ENCODE data around the gene PTPRN2. TPM values are rescaled to one million over a fixed set of nuclear protein-coding genes. Genes with fewer than 3 reads are reported as not detected.

The PTPRN2 gene
- total RNA-seq, 1 experiment from 2014 or later, result 2.1 TPM

GRCh38 chr7:158569858-158570323 is 17.7 kb downstream of the PTPRN2 start (continued):
- TF ChIP-seq ATF3 (IDR thresholded peaks at IDR 0.05), result no peak
- no peak for TF ChIP-seq POLR2A (IDR thresholded peaks at IDR 0.05; ENCODE audit: borderline replicate concordance, extremely low read depth, insufficient read depth, insufficient read length)
- TF ChIP-seq RAD21 (IDR thresholded peaks at IDR 0.05; ENCODE audit: low read depth), result no peak
- TF ChIP-seq ZFX (IDR thresholded peaks at IDR 0.05), result no peak
- TF ChIP-seq POLR2AphosphoS5 (IDR thresholded peaks at IDR 0.05; ENCODE audit: low read depth, low read length), result no peak
- no peak for TF ChIP-seq JUND (IDR thresholded peaks at IDR 0.05)
- TF ChIP-seq, protein P1, sequence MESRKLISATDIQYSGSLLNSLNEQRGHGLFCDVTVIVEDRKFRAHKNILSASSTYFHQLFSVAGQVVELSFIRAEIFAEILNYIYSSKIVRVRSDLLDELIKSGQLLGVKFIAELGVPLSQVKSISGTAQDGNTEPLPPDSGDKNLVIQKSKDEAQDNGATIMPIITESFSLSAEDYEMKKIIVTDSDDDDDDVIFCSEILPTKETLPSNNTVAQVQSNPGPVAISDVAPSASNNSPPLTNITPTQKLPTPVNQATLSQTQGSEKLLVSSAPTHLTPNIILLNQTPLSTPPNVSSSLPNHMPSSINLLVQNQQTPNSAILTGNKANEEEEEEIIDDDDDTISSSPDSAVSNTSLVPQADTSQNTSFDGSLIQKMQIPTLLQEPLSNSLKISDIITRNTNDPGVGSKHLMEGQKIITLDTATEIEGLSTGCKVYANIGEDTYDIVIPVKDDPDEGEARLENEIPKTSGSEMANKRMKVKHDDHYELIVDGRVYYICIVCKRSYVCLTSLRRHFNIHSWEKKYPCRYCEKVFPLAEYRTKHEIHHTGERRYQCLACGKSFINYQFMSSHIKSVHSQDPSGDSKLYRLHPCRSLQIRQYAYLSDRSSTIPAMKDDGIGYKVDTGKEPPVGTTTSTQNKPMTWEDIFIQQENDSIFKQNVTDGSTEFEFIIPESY (IDR thresholded peaks at IDR 0.05; ENCODE audit: extremely low read depth, insufficient replicate concordance, low read length), result no peak
- no peak for TF ChIP-seq TCF7L2 (IDR thresholded peaks at IDR 0.05; ENCODE audit: borderline replicate concordance, extremely low read depth, insufficient read depth, insufficient read length)

- H3K4me1 ChIP-seq (ENCODE audit: control insufficient read depth in 1 of 2, insufficient read depth in 2 of 2, low read length in 2 of 2), result no peaks in the 10 kb centered on the region
- DNase-seq (ENCODE audit: low read depth, low spot score) (no peak), ATAC-seq (no peak)
- no peak overlapping the region for H3K27ac ChIP-seq (ENCODE audit: low read depth, low read length)
- peaks cover 12% of the 10 kb centered on the region for H3K27me3 ChIP-seq (ENCODE audit: insufficient read depth, low read length)
- BruUV-seq (replicated peaks), result no TSS peak
- no peak overlapping the region for H2AFZ ChIP-seq (ENCODE audit: low read depth, low read length, poor library complexity, severe bottlenecking)
- TF ChIP-seq YY1 (IDR thresholded peaks at IDR 0.05; ENCODE audit: extremely low read depth, insufficient replicate concordance, low read depth, low read length) (no peak), ATF3 (IDR thresholded peaks at IDR 0.05) (no peak), REST (IDR thresholded peaks at IDR 0.05; ENCODE audit: low read depth) (no peak), CEBPB (IDR thresholded peaks at IDR 0.05; ENCODE audit: low read depth) (no peak)
- no peaks in the 10 kb centered on the region for H3K36me3 ChIP-seq (ENCODE audit: control insufficient read depth in 1 of 2, insufficient read depth in 2 of 2, low read length in 2 of 2)
- intact Hi-C loops (cut with micrococcal nuclease), result no loop called here
- H4K20me1 ChIP-seq (ENCODE audit: insufficient read depth), result no peaks in the 10 kb centered on the region
- no peaks in the 10 kb centered on the region for H3K9me2 ChIP-seq (ENCODE audit: insufficient read depth)
- no peak overlapping the region for H3K9ac ChIP-seq (ENCODE audit: low read length)
- H3K9me3 ChIP-seq (ENCODE audit: control insufficient read depth in 1 of 2, insufficient read depth in 1 of 2, low read depth in 1 of 2, low read length in 2 of 2), result no peaks in the 10 kb centered on the region
- no peak overlapping the region for H3K4me3 ChIP-seq (replicated peaks in 1 of 2; ENCODE audit: low read depth in 1 of 2, low read length in 2 of 2)
- no peak overlapping the region for H3K4me2 ChIP-seq (ENCODE audit: low read length)
- H3K79me2 ChIP-seq (ENCODE audit: insufficient read depth, low read length), result no peaks in the 10 kb centered on the region
- CTCF ChIA-PET, result no interaction called here
- POLR2A ChIA-PET, result no interaction called here
- RAD21 ChIA-PET (ENCODE audit: low non-redundant PET in 1 of 2, low total read pairs in 2 of 2, uncharacterized antibody in 2 of 2, unreplicated experiment in 2 of 2), result no interaction called here
These were observed 18.4 kb downstream of the PTPRN2 start for GRCh38 chr7:158568974-158569857.
